ENCODE data around the gene SPIRE1. TPM values are rescaled to one million over a fixed set of nuclear protein-coding genes. Genes with fewer than 3 reads are reported as not detected.
"Not testable (repeated sequence)": the region's sequence is repeated elsewhere in the genome, so short reads cannot be mapped to it uniquely, and the experiment has no call there.

The SPIRE1 gene
- polyA plus RNA-seq, 4 donors: 1.6 to 4.0 (median 2.1) TPM

GRCh38 chr18:12567849-12568248, 90.1 kb downstream of the SPIRE1 start:
- H3K4me3 ChIP-seq (ENCODE audit: low read depth in 1 of 3, low read length in 3 of 3): no peak overlapping the region
- H3K36me3 ChIP-seq (ENCODE audit: control insufficient read depth in 3 of 3, insufficient read depth in 2 of 3, low read depth in 1 of 3, low read length in 3 of 3): no peaks in the 10 kb centered on the region
- DNase-seq: no peak
- no peak overlapping the region for H3K27ac ChIP-seq (ENCODE audit: low read depth in 1 of 3, low read length in 2 of 3)
- H3K27me3 ChIP-seq (ENCODE audit: control insufficient read depth in 3 of 3, insufficient read depth in 3 of 3, low read length in 3 of 3): no peaks in the 10 kb centered on the region
- no peaks in the 10 kb centered on the region for H3K4me1 ChIP-seq (ENCODE audit: control insufficient read depth in 3 of 3, insufficient read depth in 2 of 3, low read depth in 1 of 3, low read length in 2 of 3)
- FAIRE-seq: no peak
- 85 to 91% (median 90%) methylated on average over 4 of the region's 4 CpGs for WGBS, 3 donors
- peaks cover 0 to 3% of the 10 kb centered on the region in 2 donors for H3K9me3 ChIP-seq (ENCODE audit: control insufficient read depth in 2 of 2, insufficient read depth in 1 of 2, low read depth in 1 of 2, low read length in 1 of 2)

GRCh38 chr18:12564861-12565260, 93.0 kb downstream of the SPIRE1 start:
- 94 to 95% (median 95%) methylated on average over 1 of the region's 1 CpG for WGBS, 3 donors
- Histone ChIP-seq H3K4me3 (ENCODE audit: low read depth in 1 of 3, low read length in 3 of 3) (no peak overlapping the region), H3K9me3 (ENCODE audit: control insufficient read depth in 2 of 2, insufficient read depth in 1 of 2, low read depth in 1 of 2, low read length in 1 of 2) (peaks cover 0 to 3% of the 10 kb centered on the region in 2 donors), H3K27me3 (ENCODE audit: control insufficient read depth in 3 of 3, insufficient read depth in 3 of 3, low read length in 3 of 3) (no peaks in the 10 kb centered on the region), H3K36me3 (ENCODE audit: control insufficient read depth in 3 of 3, insufficient read depth in 2 of 3, low read depth in 1 of 3, low read length in 3 of 3) (no peaks in the 10 kb centered on the region), H3K27ac (ENCODE audit: low read depth in 1 of 3, low read length in 2 of 3) (no peak overlapping the region), H3K4me1 (ENCODE audit: control insufficient read depth in 3 of 3, insufficient read depth in 2 of 3, low read depth in 1 of 3, low read length in 2 of 3) (no peaks in the 10 kb centered on the region)
- DNase-seq (no peak), FAIRE-seq (no peak)

- 74 to 95% (median 87%) methylated on average over 2 of the region's 2 CpGs for WGBS, 3 donors
- Histone ChIP-seq H3K27me3 (ENCODE audit: control insufficient read depth in 3 of 3, insufficient read depth in 3 of 3, low read length in 3 of 3) (no peaks in the 10 kb centered on the region), H3K27ac (ENCODE audit: low read depth in 1 of 3, low read length in 2 of 3) (no peak overlapping the region), H3K36me3 (ENCODE audit: control insufficient read depth in 3 of 3, insufficient read depth in 2 of 3, low read depth in 1 of 3, low read length in 3 of 3) (no peaks in the 10 kb centered on the region), H3K4me3 (ENCODE audit: low read depth in 1 of 3, low read length in 3 of 3) (no peak overlapping the region), H3K9me3 (ENCODE audit: control insufficient read depth in 2 of 2, insufficient read depth in 1 of 2, low read depth in 1 of 2, low read length in 1 of 2) (peaks cover 0 to 3% of the 10 kb centered on the region in 2 donors), H3K4me1 (ENCODE audit: control insufficient read depth in 3 of 3, insufficient read depth in 2 of 3, low read depth in 1 of 3, low read length in 2 of 3) (no peaks in the 10 kb centered on the region)
- no peak for FAIRE-seq
- no peak for DNase-seq
These were observed 93.5 kb downstream of the SPIRE1 start for GRCh38 chr18:12564378-12564777.

DNA sequence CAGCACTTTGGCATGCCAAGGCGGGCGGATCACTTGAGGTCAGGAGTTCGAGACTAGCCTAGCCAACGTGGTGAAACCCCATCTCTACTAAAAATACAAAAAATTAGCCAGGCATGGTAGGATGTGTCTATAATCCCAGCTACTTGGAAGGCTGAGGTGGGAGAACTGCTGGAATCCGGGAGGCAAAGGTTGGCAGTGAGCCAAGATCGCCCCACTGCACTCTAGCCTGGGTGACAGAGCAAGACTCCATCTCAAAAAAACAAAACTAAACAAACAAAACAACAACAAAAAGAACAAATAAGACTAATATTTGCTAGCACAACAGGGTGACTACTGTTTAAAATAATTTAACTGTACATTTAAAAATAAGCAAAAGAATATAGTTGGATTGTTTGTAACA, 97.3 kb downstream of the SPIRE1 start:
- FAIRE-seq; H3K4me3 ChIP-seq (ENCODE audit: low read depth in 1 of 3, low read length in 3 of 3); H3K4me1 ChIP-seq (ENCODE audit: control insufficient read depth in 3 of 3, insufficient read depth in 2 of 3, low read depth in 1 of 3, low read length in 2 of 3); H3K27ac ChIP-seq (ENCODE audit: low read depth in 1 of 3, low read length in 2 of 3); H3K36me3 ChIP-seq (ENCODE audit: control insufficient read depth in 3 of 3, insufficient read depth in 2 of 3, low read depth in 1 of 3, low read length in 3 of 3); DNase-seq; H3K27me3 ChIP-seq (ENCODE audit: control insufficient read depth in 3 of 3, insufficient read depth in 3 of 3, low read length in 3 of 3): not testable (repeated sequence)
- peaks cover 0 to 16% of the 10 kb centered on the region in 2 donors for H3K9me3 ChIP-seq (ENCODE audit: control insufficient read depth in 2 of 2, insufficient read depth in 1 of 2, low read depth in 1 of 2, low read length in 1 of 2)
- 81 to 85% (median 81%) methylated on average over 6 of the region's 6 CpGs for WGBS, 3 donors

GRCh38 chr18:12559319-12559718, 98.6 kb downstream of the SPIRE1 start:
- no peak overlapping the region for H3K27ac ChIP-seq (ENCODE audit: low read depth in 1 of 3, low read length in 2 of 3)
- no peak for DNase-seq
- H3K4me1 ChIP-seq (ENCODE audit: control insufficient read depth in 3 of 3, insufficient read depth in 2 of 3, low read depth in 1 of 3, low read length in 2 of 3): no peaks in the 10 kb centered on the region
- 94 to 97% (median 95%) methylated on average over 22 to 24 of the region's 24 CpGs for WGBS, 3 donors
- H3K36me3 ChIP-seq (ENCODE audit: control insufficient read depth in 3 of 3, insufficient read depth in 2 of 3, low read depth in 1 of 3, low read length in 3 of 3): no peaks in the 10 kb centered on the region
- peaks cover 0 to 18% of the 10 kb centered on the region in 2 donors for H3K9me3 ChIP-seq (ENCODE audit: control insufficient read depth in 2 of 2, insufficient read depth in 1 of 2, low read depth in 1 of 2, low read length in 1 of 2)
- H3K27me3 ChIP-seq (ENCODE audit: control insufficient read depth in 3 of 3, insufficient read depth in 3 of 3, low read length in 3 of 3): no peaks in the 10 kb centered on the region
- no peak overlapping the region for H3K4me3 ChIP-seq (ENCODE audit: low read depth in 1 of 3, low read length in 3 of 3)
- no peak for FAIRE-seq

DNA sequence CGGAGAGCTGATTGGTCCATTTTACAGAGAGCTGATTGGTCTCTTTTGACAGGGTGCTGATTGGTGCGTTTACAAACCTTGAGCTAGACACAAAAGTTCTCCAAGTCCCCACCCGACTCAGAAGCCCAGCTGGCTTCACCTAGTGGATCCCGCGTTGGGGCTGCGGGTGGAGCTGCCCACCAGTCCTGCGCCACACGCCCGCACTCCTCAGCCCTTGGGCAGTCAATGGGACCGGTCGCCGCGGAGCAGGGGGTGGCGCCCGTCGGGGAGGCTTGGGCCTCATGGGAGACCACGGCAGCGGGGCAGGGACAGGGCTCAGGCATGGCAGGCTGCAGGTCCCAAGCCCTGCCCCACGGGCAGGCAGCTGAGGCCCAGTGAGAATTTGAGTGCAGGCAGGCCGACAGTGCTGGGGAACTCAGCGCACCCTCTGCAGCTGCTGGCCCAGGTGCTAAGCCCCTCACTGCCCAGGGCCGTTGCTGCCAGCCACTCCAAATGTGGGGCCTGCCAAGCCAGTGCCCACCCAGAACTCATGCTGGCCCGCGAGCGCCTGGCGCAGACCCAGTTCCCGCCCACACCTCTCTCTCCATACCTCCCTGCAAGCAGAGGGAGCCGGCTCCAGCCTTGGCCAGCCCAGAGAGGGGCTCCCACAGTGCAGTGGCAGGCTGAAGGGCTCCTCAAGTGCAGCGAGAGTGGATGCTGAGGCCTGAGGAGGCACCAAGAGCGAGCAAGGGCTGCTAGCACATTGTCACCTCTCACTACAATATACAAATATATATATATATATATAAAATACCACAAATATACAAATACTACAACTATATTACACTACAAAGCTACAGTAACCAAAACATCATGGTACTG, 100.7 kb downstream of the SPIRE1 start:
- DNase-seq (no peak), FAIRE-seq (no peak)
- Histone ChIP-seq H3K4me3 (ENCODE audit: low read depth in 1 of 3, low read length in 3 of 3) (no peak overlapping the region), H3K36me3 (ENCODE audit: control insufficient read depth in 3 of 3, insufficient read depth in 2 of 3, low read depth in 1 of 3, low read length in 3 of 3) (no peaks in the 10 kb centered on the region), H3K27me3 (ENCODE audit: control insufficient read depth in 3 of 3, insufficient read depth in 3 of 3, low read length in 3 of 3) (no peaks in the 10 kb centered on the region), H3K27ac (ENCODE audit: low read depth in 1 of 3, low read length in 2 of 3) (no peak overlapping the region), H3K4me1 (ENCODE audit: control insufficient read depth in 3 of 3, insufficient read depth in 2 of 3, low read depth in 1 of 3, low read length in 2 of 3) (no peaks in the 10 kb centered on the region), H3K9me3 (ENCODE audit: control insufficient read depth in 2 of 2, insufficient read depth in 1 of 2, low read depth in 1 of 2, low read length in 1 of 2) (peaks cover 0 to 25% of the 10 kb centered on the region in 2 donors)
- 93 to 96% (median 95%) methylated on average over 30 of the region's 30 CpGs for WGBS, 3 donors

- Histone ChIP-seq H3K4me1 (ENCODE audit: control insufficient read depth in 3 of 3, insufficient read depth in 2 of 3, low read depth in 1 of 3, low read length in 2 of 3) (no peaks in the 10 kb centered on the region), H3K9me3 (ENCODE audit: control insufficient read depth in 2 of 2, insufficient read depth in 1 of 2, low read depth in 1 of 2, low read length in 1 of 2) (peaks cover 0 to 25% of the 10 kb centered on the region in 2 donors), H3K27me3 (ENCODE audit: control insufficient read depth in 3 of 3, insufficient read depth in 3 of 3, low read length in 3 of 3) (peaks cover 0 to 1% (median 0%) of the 10 kb centered on the region in 3 donors), H3K4me3 (ENCODE audit: low read depth in 1 of 3, low read length in 3 of 3) (no peak overlapping the region), H3K27ac (ENCODE audit: low read depth in 1 of 3, low read length in 2 of 3) (no peak overlapping the region), H3K36me3 (ENCODE audit: control insufficient read depth in 3 of 3, insufficient read depth in 2 of 3, low read depth in 1 of 3, low read length in 3 of 3) (no peaks in the 10 kb centered on the region)
- 80 to 92% (median 82%) methylated on average over 2 of the region's 2 CpGs for WGBS, 3 donors
- FAIRE-seq: no peak
- no peak for DNase-seq
These were observed 103.0 kb downstream of the SPIRE1 start for GRCh38 chr18:12554796-12555388.

DNA sequence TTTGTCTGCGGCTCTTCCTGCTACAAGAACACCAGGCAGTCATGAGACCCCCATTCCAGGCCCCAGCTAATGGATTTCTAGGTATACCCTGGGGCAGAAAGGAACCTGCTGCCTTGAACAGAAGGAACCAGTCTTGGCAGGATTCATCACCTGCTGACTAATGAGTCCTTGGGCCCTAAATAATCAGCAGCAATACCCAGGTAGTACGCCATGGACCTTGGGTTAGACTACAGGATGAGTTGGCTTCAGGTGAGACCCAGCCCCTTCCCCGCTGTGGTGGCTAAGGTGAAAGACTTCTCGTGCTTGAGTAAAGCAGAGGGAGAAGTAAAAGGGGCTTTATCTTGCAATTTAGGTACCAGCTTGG, 105.0 kb downstream of the SPIRE1 start:
- H3K36me3 ChIP-seq (ENCODE audit: control insufficient read depth in 3 of 3, insufficient read depth in 2 of 3, low read depth in 1 of 3, low read length in 3 of 3): no peaks in the 10 kb centered on the region
- FAIRE-seq (no peak), DNase-seq (no peak)
- H3K27ac ChIP-seq (ENCODE audit: low read depth in 1 of 3, low read length in 2 of 3): no peak overlapping the region
- H3K9me3 ChIP-seq (ENCODE audit: control insufficient read depth in 2 of 2, insufficient read depth in 1 of 2, low read depth in 1 of 2, low read length in 1 of 2): peaks cover 0 to 18% of the 10 kb centered on the region in 2 donors
- peaks cover 0 to 1% (median 0%) of the 10 kb centered on the region in 3 donors for H3K27me3 ChIP-seq (ENCODE audit: control insufficient read depth in 3 of 3, insufficient read depth in 3 of 3, low read length in 3 of 3)
- no peaks in the 10 kb centered on the region for H3K4me1 ChIP-seq (ENCODE audit: control insufficient read depth in 3 of 3, insufficient read depth in 2 of 3, low read depth in 1 of 3, low read length in 2 of 3)
- WGBS, 3 donors: 67 to 89% (median 83%) methylated on average over 4 of the region's 4 CpGs
- H3K4me3 ChIP-seq (ENCODE audit: low read depth in 1 of 3, low read length in 3 of 3): no peak overlapping the region

Data from small intestine (tissue), 7 donors.